K562 (cell line): Measurements from ENCODE around the gene TMEM184B. TPM values are rescaled to one million over a fixed set of nuclear protein-coding genes. Genes with fewer than 3 reads are reported as not detected.
A peak's percentile ranks its signal among the peaks of the same experiment; 100 is the strongest.
"Not testable (repeated sequence)": the region's sequence is repeated elsewhere in the genome, so short reads cannot be mapped to it uniquely, and the experiment has no call there.

Experiments
- ATAC-seq: fragments of 200-7000 bp; cut with Tn5 transposase; 3 replicates; pipeline ENCODE4 v1.9.1; 2020; ENCODE audit warnings: moderate library complexity
- BruUV-seq: library from RNA; stranded (reverse); fragments of 400-500 nt; replicated peaks from 2 replicates; lab custom pipeline; 2021; lab: Mats Ljungman, UMichigan
- CTCF ChIA-PET: fragments of 300-600 bp; formaldehyde crosslinking; extraction: SDS; loops from one replicate; lab custom pipeline; 2021; ENCODE audit warnings: low intra/inter-chr PET ratio; lab: Yijun Ruan, JAX
- POLR2A ChIA-PET: fragments of 300-600, 350-650 bp; sonication (Branson Sonifier 250); formaldehyde crosslinking; extraction: SDS; loops from one replicate; lab custom pipeline; 2021; ENCODE audit warnings: antibody characterized with exemption, inconsistent platforms; lab: Yijun Ruan, JAX
- DNase-seq, 4 experiments: peaks; one replicate each; pipeline versions ENCODE4 v3.0.0 to v3.0.0-alpha.2; 2011 to 2018; ENCODE audit warnings: low spot score in 3 of 4, mixed read lengths in 3 of 4; ENCODE audit errors: extremely low read depth in 1 of 4
- FAIRE-seq: peaks from 2 replicates; lab custom pipeline; 2011; peaks lifted over from hg19 to GRCh38; lab: Jason Lieb, UNC
- H2AFZ ChIP-seq: 2 replicates; pipeline ENCODE4 v1.6.0; 2011; ENCODE audit warnings: low read depth, low read length, control low read depth, inconsistent platforms
- H3K27ac ChIP-seq: fragments of 200-600 bp; 3 replicates; pipeline ENCODE4 v1.8.0; 2011; ENCODE audit warnings: low read depth, mild to moderate bottlenecking, control low read depth, inconsistent platforms, low read length, moderate library complexity, mixed read lengths; ENCODE audit errors: extremely low read depth
- H3K27me3 ChIP-seq, 2 experiments: fragments of 300-600 bp in 1 of 2; 2 replicates in 1 of 2; 3 replicates in 1 of 2; pipeline versions ENCODE4 v1.6.0 to v1.8.0; 2011; ENCODE audit warnings: inconsistent platforms in 2 of 2, low read length in 2 of 2, mild to moderate bottlenecking in 1 of 2, mixed read lengths in 1 of 2, moderate library complexity in 1 of 2; ENCODE audit not compliant: control insufficient read depth in 2 of 2, insufficient read depth in 2 of 2
- H3K36me3 ChIP-seq: fragments of 300-600 bp; 3 replicates; pipeline ENCODE4 v1.8.0; 2011; ENCODE audit warnings: mild to moderate bottlenecking, low read length, inconsistent platforms; ENCODE audit not compliant: control insufficient read depth, insufficient read depth
- H3K4me1 ChIP-seq, 2 experiments: fragments of 200-600 bp in 1 of 2; replicated peaks in 1 of 2; 2 replicates in 1 of 2; 3 replicates in 1 of 2; pipeline versions ENCODE4 v1.5.1 to v1.8.0; 2011; ENCODE audit warnings: inconsistent platforms in 2 of 2, low read length in 2 of 2, mild to moderate bottlenecking in 1 of 2, mixed read lengths in 1 of 2, moderate library complexity in 1 of 2; ENCODE audit not compliant: control insufficient read depth in 2 of 2, insufficient read depth in 2 of 2
- H3K4me2 ChIP-seq: 2 replicates; pipeline ENCODE4 v1.6.1; 2011; ENCODE audit warnings: low read length, control low read depth, inconsistent platforms, mixed read lengths; ENCODE audit not compliant: insufficient read depth
- H3K4me3 ChIP-seq: fragments of 200-600 bp; sonication (generic), shearing (Covaris generic); 2 replicates; pipeline ENCODE4 v1.5.1; 2016; ENCODE audit warnings: control low read depth, inconsistent platforms
- H3K79me2 ChIP-seq: fragments of 200-600 bp; 3 replicates; pipeline ENCODE4 v1.8.0; 2011; ENCODE audit warnings: low read length, inconsistent platforms; ENCODE audit not compliant: control insufficient read depth, insufficient read depth
- H3K9ac ChIP-seq, 2 experiments: 2 replicates each; pipeline versions ENCODE4 v1.6.0 to v1.6.1; 2011; ENCODE audit warnings: low read depth in 2 of 2, low read length in 2 of 2, control low read depth in 1 of 2, inconsistent platforms in 1 of 2, mild to moderate bottlenecking in 1 of 2, mixed read lengths in 1 of 2; ENCODE audit not compliant: insufficient read depth in 1 of 2
- H3K9me1 ChIP-seq: one replicate; pipeline ENCODE4 v1.6.0; 2011; ENCODE audit warnings: inconsistent platforms, mild to moderate bottlenecking, low read length, moderate library complexity; ENCODE audit not compliant: control insufficient read depth, insufficient read depth
- H3K9me3 ChIP-seq: replicated peaks from 2 replicates; pipeline ENCODE4 v1.5.1; 2011; ENCODE audit warnings: low read depth, low read length, inconsistent platforms; ENCODE audit not compliant: control insufficient read depth, insufficient read depth
- H4K20me1 ChIP-seq: replicated peaks from 2 replicates; pipeline ENCODE4 v1.6.1; 2011; ENCODE audit warnings: low read length, inconsistent platforms, mixed read lengths; ENCODE audit not compliant: control insufficient read depth, insufficient read depth
- ATF7 ChIP-seq: fragments of 450-650 bp; IDR thresholded peaks from 2 replicates; pipeline ENCODE4 v1.7.1; 2014; ENCODE audit warnings: mild to moderate bottlenecking, moderate library complexity
- CREM ChIP-seq: IDR thresholded peaks from 2 replicates; pipeline ENCODE4 v1.6.1; 2014; ENCODE audit warnings: antibody characterized with exemption, low read depth
- L3MBTL2 ChIP-seq: fragments of 450-650 bp; IDR thresholded peaks from 2 replicates; pipeline ENCODE4 v1.6.1; 2016; ENCODE audit warnings: mild to moderate bottlenecking, moderate library complexity
- NR3C1 ChIP-seq: sonication (generic); formaldehyde crosslinking; IDR thresholded peaks from 2 replicates; pipeline ENCODE4 v1.8.1; 2022; ENCODE audit warnings: missing genetic modification reagents
- SMARCA4 ChIP-seq: fragments of 450-650 bp; IDR thresholded peaks from 2 replicates; pipeline ENCODE4 v1.6.1; 2016
- TFAM ChIP-seq: fragments of 250-450 bp; sonication (Bioruptor Pico); conservative IDR thresholded peaks from 2 replicates; pipeline ENCODE4 v1.5.0; 2021; ENCODE audit warnings: mild to moderate bottlenecking, moderate library complexity
- ZFP30 ChIP-seq: fragments of 250-450 bp; sonication (Bioruptor Pico); IDR thresholded peaks from 2 replicates; pipeline ENCODE4 v1.8.0; 2022; ENCODE audit warnings: moderate library complexity, mild to moderate bottlenecking, inconsistent platforms, borderline replicate concordance
- ZNF121 ChIP-seq: sonication (generic); formaldehyde crosslinking; conservative IDR thresholded peaks from 2 replicates; pipeline ENCODE4 v1.8.0; 2022; ENCODE audit warnings: missing genetic modification reagents
- ZNF592 ChIP-seq: fragments of 450-650 bp; IDR thresholded peaks from 2 replicates; pipeline ENCODE4 v1.6.1; 2017; ENCODE audit warnings: antibody characterized with exemption, mild to moderate bottlenecking
- WGBS: fragments of 100-300 bp; shearing (Covaris generic); methylation state at CpG from one replicate; pipeline ENCODE4 v1.1.6; 2016; ENCODE audit warnings: low coverage, mixed read lengths; ENCODE audit not compliant: insufficient coverage; ENCODE audit errors: missing lambda C conversion rate; 5-methylcytosine and 5-hydroxymethylcytosine counted together
- in situ Hi-C: fragments of 300-500 bp; cut with MboI; formaldehyde crosslinking; loops from 4 replicates; pipeline ENCODE4 v1.15.0; 2018; ENCODE audit warnings: inconsistent platforms, mixed read lengths
- intact Hi-C: fragments of 100-400 bp; cut with micrococcal nuclease; formaldehyde crosslinking; loops from 2 replicates; pipeline ENCODE4 v1.14.2; 2022
- polyA plus RNA-seq, 8 experiments: library from polyadenylated mRNA; depleted of rRNA in 4 of 8; stranded (reverse) in 5 of 8; unstranded in 3 of 8; fragments of >200 nt; fragmentation: Nextera tagmentation in 2 of 8; fragmentation: Illumina TruSeq in 1 of 8; extraction: Ambion mirVana in 2 of 8; extraction: Trizol in 1 of 8; gene quantifications; 2 replicates each; pipeline versions ENCODE4 v1.2.1 to v1.2.3, GENCODE V29; 2011 to 2014; ENCODE audit warnings: inconsistent platforms in 1 of 8, missing spikeins in 1 of 8
- total RNA-seq, 7 experiments: library from RNA; depleted of rRNA in 6 of 7; stranded (reverse); fragments of >200 nt in 6 of 7; fragmentation: Illumina TruSeq in 2 of 7; extraction: Trizol in 2 of 7; gene quantifications; 2 replicates each; pipeline versions ENCODE4 v1.2.1 to v1.2.3, GENCODE V29; 2011 to 2021; ENCODE audit warnings: low replicate concordance in 1 of 7

Gene TMEM184B
- total and polyA plus RNA-seq, 9 of the 15 experiments (the other 6 are each of a cell fraction or from before 2014, with no cell fraction given), result 0.31 to 25.1 (median 6.2) TPM

DNA sequence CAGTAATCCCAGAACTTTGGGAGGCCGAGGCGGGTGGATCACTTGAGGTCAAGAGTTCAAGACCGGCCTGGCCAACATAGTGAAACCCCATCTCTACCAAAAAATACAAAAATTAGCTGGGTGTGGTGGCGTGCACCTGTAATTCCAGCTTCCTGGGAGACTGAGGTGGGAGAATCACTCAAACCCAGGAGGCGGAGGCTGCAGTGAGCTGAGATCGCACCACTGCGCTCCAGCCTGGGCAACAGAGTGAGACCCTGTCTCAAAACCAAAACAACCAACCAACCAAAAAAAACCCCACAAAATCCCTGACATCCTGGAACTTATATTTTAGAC lies 94.2 kb downstream of the TMEM184B start:
- H3K4me3 ChIP-seq, BruUV-seq, DNase-seq, H3K27me3 ChIP-seq, ATAC-seq, H3K9me1 ChIP-seq, in situ Hi-C loops, H3K9me3 ChIP-seq, H3K9ac ChIP-seq, intact Hi-C loops, H2AFZ ChIP-seq, H4K20me1 ChIP-seq, H3K36me3 ChIP-seq, FAIRE-seq: not testable (repeated sequence)
- Histone ChIP-seq H3K4me1 (peaks cover 33 to 40% of the 10 kb centered on the region in 2 experiments), H3K27ac (peak overlapping the region; percentile 100; the same call in 2 of the 3 replicates), H3K79me2 (peaks cover 16% of the 10 kb centered on the region), H3K4me2 (0 out of 2 replicates have a peak overlapping the region, but pooled peaks have one; percentile 37)
- ChIA-PET CTCF (interaction anchor here (0.7 kb wide), 1 partner anchor 640 kb away, joined by 3 read pairs; no protein-coding TSS in a partner anchor), POLR2A (interaction anchor here (0.9 to 3.0 kb wide), 3 partner anchors 12 to 35 kb away, joined by 3 to 16 read pairs (median 9); no protein-coding TSS in a partner anchor)
- WGBS, result 88% methylated on average over 4 of the region's 7 CpGs
- TF ChIP-seq ZNF121 (CRISPR knock-in tag), result peak; percentile 53

DNA sequence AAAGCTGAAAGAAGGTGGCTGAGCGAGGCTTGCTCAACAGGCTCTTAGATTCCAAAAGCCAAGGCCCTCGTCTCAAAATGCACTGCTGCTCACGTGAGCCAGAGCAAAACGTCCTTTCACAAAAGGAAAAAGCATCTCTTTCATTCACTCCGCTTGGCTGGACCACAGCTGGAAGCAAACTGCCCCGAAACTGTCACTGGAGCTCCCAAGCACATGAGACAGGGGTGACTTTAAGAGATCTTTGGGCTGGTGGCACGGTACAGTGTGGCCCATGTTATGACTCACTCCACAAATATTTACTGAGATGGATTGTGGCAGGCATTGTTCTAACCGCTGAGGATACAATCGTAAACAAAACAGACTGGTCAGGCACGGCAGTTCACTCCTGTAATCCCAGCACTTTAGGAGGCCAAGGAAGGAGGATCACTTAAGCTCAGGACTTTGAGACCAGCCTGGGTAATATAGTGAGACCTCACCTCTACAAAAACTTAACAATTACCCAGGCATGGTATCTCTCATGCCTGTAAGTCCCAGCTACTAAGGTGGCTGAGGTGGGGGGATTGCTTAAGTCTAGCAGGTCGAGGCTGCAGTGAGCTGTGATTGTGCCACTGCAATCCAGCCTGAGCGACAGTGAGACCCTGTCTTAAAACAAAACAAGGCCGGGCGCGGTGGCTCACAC lies 94.7 kb downstream of the TMEM184B start:
- Histone ChIP-seq H3K9me1 (no peaks in the 10 kb centered on the region), H3K9me3 (no peaks in the 10 kb centered on the region), H3K79me2 (peaks cover 16% of the 10 kb centered on the region), H3K27ac (peak overlapping the region; percentile 57; the same call in 2 of the 3 replicates), H4K20me1 (no peaks in the 10 kb centered on the region), H3K4me2 (peak overlapping the region; percentile 37; the same call in 1 of the 2 replicates), H3K27me3 (no peaks in the 10 kb centered on the region), H3K9ac (peak overlapping the region; percentile 51 to 70; a peak in 3 of 4 replicates), H3K36me3 (no peaks in the 10 kb centered on the region), H3K4me1 (peaks cover 33 to 44% of the 10 kb centered on the region in 2 experiments), H3K4me3 (no peak overlapping the region), H2AFZ (peak overlapping the region; percentile 64)
- FAIRE-seq, result peak; percentile 67
- peak in 3 of 4 experiments; percentile 22 to 52 (median 27) for DNase-seq
- 32% methylated on average over 15 of the region's 15 CpGs for WGBS
- no TSS peak for BruUV-seq
- in situ Hi-C loops, result no loop called here
- POLR2A ChIA-PET, result interaction anchor here (0.7 to 3.0 kb wide), 2 partner anchors 11 to 16 kb away, joined by 3 to 16 read pairs; no protein-coding TSS in a partner anchor
- CTCF ChIA-PET, result no interaction called here
- intact Hi-C loops, result no loop called here
- no peak for ATAC-seq
- TF ChIP-seq NR3C1 (CRISPR knock-in tag), result no peak
- peak; percentile 53 for TF ChIP-seq ZNF592
- no peak for TF ChIP-seq ZFP30 (CRISPR knock-in tag)
- no peak for TF ChIP-seq TFAM
- peak; percentile 29; the same call in 1 of the 2 replicates for TF ChIP-seq L3MBTL2
- TF ChIP-seq SMARCA4, result peak; percentile 67
- 0 out of 2 replicates have a peak, but pooled peaks have one; percentile 19 for TF ChIP-seq CREM
- peak; percentile 53; the same call in 1 of the 2 replicates for TF ChIP-seq ATF7
